PC-3 (cell line): ENCODE measurements around the gene PDPN. TPM values are rescaled to one million over a fixed set of nuclear protein-coding genes. Genes with fewer than 3 reads are reported as not detected.

ENCODE experiments used
- ATAC-seq: fragments of 200-7000 bp; cut with Tn5 transposase; 2 replicates; pipeline ENCODE4 v1.9.1; 2020; ENCODE audit warnings: mild to moderate bottlenecking, moderate library complexity
- BruUV-seq: library from RNA; stranded (reverse); fragments of 400-500 nt; replicated peaks from 2 replicates; lab custom pipeline; 2021; lab: Mats Ljungman, UMichigan
- CTCF ChIA-PET: fragments of 300-600 bp; sonication (Branson Sonifier 250); formaldehyde crosslinking; loops from one replicate; lab custom pipeline; 2022; ENCODE audit warnings: antibody characterized with exemption; lab: Charles Lee
- POLR2A ChIA-PET: fragments of 300-600 bp; sonication (Branson Sonifier 250); formaldehyde crosslinking; loops from one replicate; lab custom pipeline; 2022; ENCODE audit warnings: antibody characterized with exemption; ENCODE audit not compliant: unreplicated experiment; lab: Charles Lee
- DNase-seq: peaks from one replicate; pipeline ENCODE4 v3.0.0-alpha.2; 2015
- H2AFZ ChIP-seq: fragments of 300-600 bp; sonication (generic); 2 replicates; pipeline ENCODE4 v1.6.0; 2016; ENCODE audit warnings: antibody characterized with exemption, low read length
- H3F3A ChIP-seq: fragments of 300-600 bp; sonication (generic); one replicate; pipeline ENCODE4 v1.6.0; 2017; ENCODE audit warnings: antibody characterized with exemption, low read length, control low read depth, mild to moderate bottlenecking; ENCODE audit not compliant: unreplicated experiment
- H3K27ac ChIP-seq: fragments of 300-600 bp; sonication (generic); 2 replicates; pipeline ENCODE4 v1.5.1; 2016; ENCODE audit warnings: mild to moderate bottlenecking, low read length
- H3K27me3 ChIP-seq: fragments of 300-600 bp; sonication (generic); 2 replicates; pipeline ENCODE4 v1.6.1; 2016; ENCODE audit warnings: low read length, mixed read lengths
- H3K36me3 ChIP-seq: fragments of 300-600 bp; sonication (generic); 2 replicates; pipeline ENCODE4 v1.6.1; 2016; ENCODE audit warnings: low read depth, mixed run types, low read length, mixed read lengths
- H3K4me1 ChIP-seq: fragments of 300-600 bp; sonication (generic); 2 replicates; pipeline ENCODE4 v1.5.1; 2016; ENCODE audit warnings: low read length; ENCODE audit not compliant: insufficient read depth
- H3K4me2 ChIP-seq: fragments of 300-600 bp; sonication (generic); 2 replicates; pipeline ENCODE4 v1.6.0; 2016; ENCODE audit warnings: low read length
- H3K4me3 ChIP-seq: fragments of 300-600 bp; sonication (generic); 2 replicates; pipeline ENCODE4 v1.5.1; 2016; ENCODE audit warnings: mild to moderate bottlenecking, low read length, mixed read lengths
- H3K79me2 ChIP-seq: fragments of 300-600 bp; sonication (generic); 2 replicates; pipeline ENCODE4 v1.6.1; 2017; ENCODE audit warnings: low read length, mixed read lengths
- H3K9ac ChIP-seq: fragments of 300-600 bp; sonication (generic); 2 replicates; pipeline ENCODE4 v1.6.0; 2016; ENCODE audit warnings: mild to moderate bottlenecking, low read length
- H3K9me2 ChIP-seq: fragments of 300-600 bp; sonication (generic); replicated peaks from 2 replicates; pipeline ENCODE4 v1.6.1; 2016; ENCODE audit warnings: mixed run types, low read length, mixed read lengths
- H3K9me3 ChIP-seq: fragments of 300-600 bp; sonication (generic); 2 replicates; pipeline ENCODE4 v1.6.1; 2016; ENCODE audit warnings: low read length, mixed read lengths
- H4K20me1 ChIP-seq: fragments of 300-600 bp; sonication (generic); 2 replicates; pipeline ENCODE4 v1.6.1; 2016; ENCODE audit warnings: low read length, mixed read lengths
- CTCF ChIP-seq: fragments of 300-600 bp; sonication (generic); conservative IDR thresholded peaks from 2 replicates; pipeline ENCODE4 v1.5.1; 2017; ENCODE audit warnings: antibody characterized with exemption, low read depth, mild to moderate bottlenecking, low read length
- EZH2 ChIP-seq: fragments of 300-600 bp; sonication (generic); IDR thresholded peaks from one replicate; pipeline ENCODE4 v1.6.1; 2017; ENCODE audit warnings: antibody characterized with exemption, mild to moderate bottlenecking, low read length; ENCODE audit not compliant: unreplicated experiment
- EZH2phosphoT487 ChIP-seq: fragments of 300-600 bp; sonication (generic); IDR thresholded peaks from 2 replicates; pipeline ENCODE4 v1.6.1; 2018; ENCODE audit warnings: mild to moderate bottlenecking, antibody characterized with exemption, low read length, borderline replicate concordance
- intact Hi-C: fragments of 100-400 bp; cut with micrococcal nuclease; formaldehyde crosslinking; loops from 2 replicates; pipeline ENCODE4 v1.9.0; 2023
- total RNA-seq: library from RNA; depleted of rRNA; stranded (reverse); fragments of >200 nt; gene quantifications from 2 replicates; pipeline ENCODE4 v1.2.3, GENCODE V29; 2014

Gene PDPN
- total RNA-seq, 1 experiment from 2014 or later, result 0.47 TPM

GRCh38 chr1:13573586-13573985, 10.0 kb upstream of the PDPN start:
- Histone ChIP-seq H4K20me1 (no peaks in the 10 kb centered on the region), H3F3A (no peaks in the 10 kb centered on the region), H3K27ac (no peak overlapping the region), H3K9me2 (no peaks in the 10 kb centered on the region), H3K4me3 (no peak overlapping the region), H2AFZ (no peak overlapping the region), H3K27me3 (peaks cover 54% of the 10 kb centered on the region), H3K4me1 (no peaks in the 10 kb centered on the region), H3K4me2 (no peak overlapping the region), H3K36me3 (no peaks in the 10 kb centered on the region), H3K9ac (no peak overlapping the region), H3K79me2 (no peaks in the 10 kb centered on the region), H3K9me3 (no peaks in the 10 kb centered on the region)
- CTCF ChIA-PET, result no interaction called here
- TF ChIP-seq CTCF, result no peak
- TF ChIP-seq EZH2, result no peak
- ATAC-seq (no peak), DNase-seq (no peak)
- intact Hi-C loops, result no loop called here
- POLR2A ChIA-PET, result no interaction called here
- BruUV-seq, result no TSS peak

GRCh38 chr1:13576926-13577325, 6.7 kb upstream of the PDPN start:
- DNase-seq (no peak), ATAC-seq (no peak)
- H3K79me2 ChIP-seq, result no peaks in the 10 kb centered on the region
- no TSS peak for BruUV-seq
- H3F3A ChIP-seq, result no peaks in the 10 kb centered on the region
- H3K4me2 ChIP-seq, result no peak overlapping the region
- no peak overlapping the region for H2AFZ ChIP-seq
- CTCF ChIA-PET, result no interaction called here
- no peak overlapping the region for H3K9ac ChIP-seq
- no peak for TF ChIP-seq EZH2phosphoT487
- TF ChIP-seq CTCF, result no peak
- TF ChIP-seq EZH2, result no peak
- H3K36me3 ChIP-seq, result no peaks in the 10 kb centered on the region
- POLR2A ChIA-PET, result no interaction called here
- no peaks in the 10 kb centered on the region for H4K20me1 ChIP-seq
- no peaks in the 10 kb centered on the region for H3K4me1 ChIP-seq
- H3K27me3 ChIP-seq, result peaks cover 71% of the 10 kb centered on the region
- no peak overlapping the region for H3K4me3 ChIP-seq
- intact Hi-C loops, result no loop called here
- no peaks in the 10 kb centered on the region for H3K9me3 ChIP-seq
- no peak overlapping the region for H3K27ac ChIP-seq
- no peaks in the 10 kb centered on the region for H3K9me2 ChIP-seq

GRCh38 chr1:13577846-13578245, 5.8 kb upstream of the PDPN start:
- BruUV-seq, result no TSS peak
- no peak overlapping the region for H3K27ac ChIP-seq
- no peak for ATAC-seq
- no peak overlapping the region for H3K9ac ChIP-seq
- H2AFZ ChIP-seq, result no peak overlapping the region
- H3K4me2 ChIP-seq, result no peak overlapping the region
- CTCF ChIA-PET, result no interaction called here
- H3K36me3 ChIP-seq, result no peaks in the 10 kb centered on the region
- H3K9me2 ChIP-seq, result no peaks in the 10 kb centered on the region
- H3K9me3 ChIP-seq, result no peaks in the 10 kb centered on the region
- peaks cover 75% of the 10 kb centered on the region for H3K27me3 ChIP-seq
- no peak for TF ChIP-seq EZH2
- TF ChIP-seq EZH2phosphoT487, result no peak
- no peak for TF ChIP-seq CTCF
- POLR2A ChIA-PET, result no interaction called here
- H3K4me3 ChIP-seq, result no peak overlapping the region
- no peak for DNase-seq
- no peaks in the 10 kb centered on the region for H3K79me2 ChIP-seq
- H3K4me1 ChIP-seq, result no peaks in the 10 kb centered on the region
- H3F3A ChIP-seq, result no peaks in the 10 kb centered on the region
- no peaks in the 10 kb centered on the region for H4K20me1 ChIP-seq
- intact Hi-C loops, result no loop called here
